GM21447 (cell line): ENCODE measurements around the gene TRAK1.

Source experiments
- ATAC-seq: cut with Tn5 transposase; IDR thresholded peaks from one replicate; pipeline ENCODE4 v1.9.1; 2021; ENCODE audit not compliant: unreplicated experiment

TRAK1 gene

GRCh38 chr3:42228796-42229195 is 137.6 kb downstream of the TRAK1 start:
- no peak for ATAC-seq

DNA sequence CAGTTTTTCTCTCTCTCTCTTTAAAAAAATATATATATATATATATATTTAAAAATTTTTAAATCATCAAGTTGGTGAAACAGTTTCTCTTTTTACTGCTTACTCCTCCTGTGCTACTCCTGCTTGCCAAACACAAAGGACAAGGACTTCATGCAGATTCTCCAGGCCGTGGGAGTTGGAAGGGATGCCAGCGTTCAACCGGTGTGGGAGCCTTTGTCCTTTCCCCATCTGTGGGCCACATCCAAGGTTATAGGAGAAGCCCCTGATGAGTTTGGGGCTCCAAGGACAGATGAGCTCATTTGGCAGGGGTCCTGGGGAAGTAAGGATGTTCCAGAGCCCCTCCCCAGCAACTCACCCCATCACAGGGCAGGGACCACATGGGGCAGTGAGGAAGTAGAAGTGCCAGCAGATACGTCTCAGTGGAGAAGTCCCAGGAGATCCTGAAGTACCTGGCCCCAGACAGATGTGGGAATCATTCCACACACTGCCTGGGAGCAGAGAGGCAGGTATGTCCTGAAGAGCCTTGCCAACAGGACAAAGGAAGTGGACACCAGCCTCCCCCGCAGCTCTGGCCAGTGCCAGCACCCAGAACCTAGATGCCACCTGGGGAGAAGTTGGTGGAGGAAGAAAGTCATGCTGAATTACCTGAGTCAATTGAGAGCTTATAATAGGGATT is 138.2 kb downstream of the TRAK1 start:
- no peak for ATAC-seq

DNA sequence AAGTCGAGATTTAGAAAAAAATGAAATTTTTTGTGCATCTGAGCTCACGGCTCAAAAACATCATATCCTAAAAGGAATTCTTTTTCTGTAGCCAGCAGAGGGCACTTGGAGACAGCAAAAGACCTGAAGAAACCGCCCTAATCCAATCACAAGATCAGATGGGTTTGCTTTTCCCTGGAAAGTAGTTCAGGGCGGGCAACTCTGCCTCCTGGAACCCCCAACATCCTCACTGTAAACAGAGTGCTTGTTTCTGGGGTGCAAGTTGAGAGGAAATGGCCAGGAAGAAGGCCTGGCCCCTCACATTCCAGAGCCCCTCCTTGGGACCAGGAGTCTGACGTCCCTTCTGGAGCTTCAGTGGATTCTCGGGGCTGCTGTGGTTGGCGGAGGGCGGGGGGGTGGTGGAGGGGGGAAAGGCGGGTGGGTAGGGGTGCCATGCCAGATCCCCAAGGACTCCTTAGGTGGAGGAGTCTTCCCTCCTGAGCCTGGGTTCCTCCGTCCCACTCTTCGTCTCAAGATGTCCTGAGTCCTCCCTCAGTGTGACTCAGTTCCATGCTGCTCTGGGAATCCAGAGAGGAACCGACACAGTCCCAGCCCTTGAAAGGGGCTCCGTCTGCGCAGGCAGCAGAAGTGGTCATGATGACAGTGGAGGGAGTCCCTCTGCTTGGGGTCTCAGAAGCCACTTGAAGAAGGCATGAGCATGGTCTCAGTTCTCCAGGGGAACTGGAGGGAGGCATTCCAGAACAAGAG is 139.0 kb downstream of the TRAK1 start:
- no peak for ATAC-seq

GRCh38 chr3:42230860-42231259 is 139.7 kb downstream of the TRAK1 start:
- no peak for ATAC-seq

DNA sequence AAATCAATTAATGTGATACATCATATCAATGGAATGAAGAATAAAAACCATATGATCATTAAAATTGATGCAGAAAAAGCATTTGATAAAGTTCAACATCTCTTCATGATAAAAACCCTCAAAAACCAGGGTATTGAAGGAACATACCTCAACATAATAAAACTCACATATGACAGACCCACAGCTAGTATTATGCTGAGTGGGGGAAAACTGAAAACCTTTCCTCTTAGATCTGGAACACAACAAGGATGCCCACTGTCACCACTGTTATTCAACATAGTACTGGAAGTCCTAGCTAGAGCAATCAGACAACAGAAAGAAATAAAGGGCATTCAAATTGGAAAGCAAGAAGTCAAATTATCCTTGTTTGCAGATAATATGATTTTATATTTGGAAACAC is 144.4 kb downstream of the TRAK1 start:
- no peak for ATAC-seq

GRCh38 chr3:42236611-42237010 is 145.5 kb downstream of the TRAK1 start:
- ATAC-seq, result no peak

- no peak for ATAC-seq
These were observed 154.9 kb downstream of the TRAK1 start for GRCh38 chr3:42246091-42246490.

DNA sequence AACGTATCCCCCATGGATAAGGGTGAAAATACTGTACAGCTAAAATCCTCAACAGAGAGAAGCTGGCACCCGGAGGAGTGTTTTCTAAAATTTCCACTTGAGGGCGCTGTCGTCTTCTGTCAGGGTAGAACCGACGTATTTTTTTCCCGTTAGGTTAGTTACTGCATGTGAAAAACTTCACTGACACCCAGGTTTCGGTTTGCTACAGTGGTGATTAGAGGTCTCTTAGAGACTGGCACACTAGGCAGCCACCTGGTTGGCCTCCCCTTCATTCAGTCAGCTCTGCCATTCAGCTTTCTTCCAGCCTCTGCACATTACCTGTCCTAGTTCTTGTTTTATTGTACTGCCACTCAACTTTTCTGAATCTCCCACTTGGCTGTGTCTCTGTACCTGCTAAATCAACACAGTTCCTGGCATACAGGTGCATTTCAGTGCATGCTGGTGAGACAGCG is 156.4 kb downstream of the TRAK1 start:
- ATAC-seq, result peak; percentile 73

GRCh38 chr3:42250761-42251160 is 159.6 kb downstream of the TRAK1 start:
- ATAC-seq, result no peak

GRCh38 chr3:42254566-42254965 is 163.4 kb downstream of the TRAK1 start:
- ATAC-seq, result no peak

DNA sequence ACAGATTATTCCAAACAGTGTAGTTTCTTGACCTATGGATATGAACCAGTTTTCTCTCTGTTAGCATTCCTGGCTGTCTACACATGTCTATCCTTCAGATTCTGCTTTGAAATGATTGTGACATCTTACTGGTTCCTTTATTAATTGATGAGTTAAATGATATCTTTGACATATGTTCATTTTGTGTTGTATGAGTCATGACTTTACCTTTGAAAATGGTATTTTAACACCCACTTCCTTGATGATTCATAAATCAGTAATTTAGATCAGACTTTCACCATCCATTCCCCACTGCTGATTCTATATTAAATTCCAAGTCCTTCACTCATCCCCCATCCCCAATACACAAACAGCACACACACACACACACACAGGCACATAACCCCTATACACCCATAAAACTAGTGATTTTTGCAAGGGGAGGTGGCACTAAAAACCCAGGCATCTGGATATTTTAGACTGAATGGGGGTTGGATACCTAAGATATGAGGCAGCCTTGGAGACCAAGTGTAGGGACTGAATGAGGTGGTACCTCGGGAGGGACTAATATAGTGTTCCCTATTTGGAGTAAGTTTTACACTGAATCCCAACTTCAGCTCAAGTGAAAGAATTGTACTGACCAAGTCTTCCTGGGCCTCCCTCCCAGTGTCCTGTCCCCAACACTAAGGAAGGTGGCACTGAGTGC is 165.1 kb downstream of the TRAK1 start:
- ATAC-seq, result no peak

GRCh38 chr3:42257007-42257406 is 165.8 kb downstream of the TRAK1 start:
- no peak for ATAC-seq

DNA sequence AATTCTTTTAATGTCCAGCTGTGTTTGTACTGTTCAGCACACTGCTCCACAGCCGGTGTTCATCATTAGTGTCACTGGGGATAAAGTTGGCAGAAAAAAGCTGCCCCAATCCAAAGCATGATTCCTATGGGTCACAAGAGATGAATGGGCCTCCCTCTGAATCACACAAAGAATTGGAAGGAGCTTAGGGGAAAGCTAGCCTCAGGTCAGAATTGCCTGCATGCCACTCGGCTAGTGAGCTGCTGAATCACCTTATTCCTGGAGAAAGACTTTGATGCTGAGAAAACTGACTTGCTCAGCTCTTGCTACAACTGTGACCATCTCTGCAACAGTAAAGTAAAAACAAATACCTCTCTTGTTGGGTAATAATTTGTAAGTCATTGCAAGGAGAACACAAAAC is 171.4 kb downstream of the TRAK1 start:
- ATAC-seq, result no peak

GRCh38 chr3:42263354-42264346 is 172.5 kb downstream of the TRAK1 start:
- no peak for ATAC-seq

DNA sequence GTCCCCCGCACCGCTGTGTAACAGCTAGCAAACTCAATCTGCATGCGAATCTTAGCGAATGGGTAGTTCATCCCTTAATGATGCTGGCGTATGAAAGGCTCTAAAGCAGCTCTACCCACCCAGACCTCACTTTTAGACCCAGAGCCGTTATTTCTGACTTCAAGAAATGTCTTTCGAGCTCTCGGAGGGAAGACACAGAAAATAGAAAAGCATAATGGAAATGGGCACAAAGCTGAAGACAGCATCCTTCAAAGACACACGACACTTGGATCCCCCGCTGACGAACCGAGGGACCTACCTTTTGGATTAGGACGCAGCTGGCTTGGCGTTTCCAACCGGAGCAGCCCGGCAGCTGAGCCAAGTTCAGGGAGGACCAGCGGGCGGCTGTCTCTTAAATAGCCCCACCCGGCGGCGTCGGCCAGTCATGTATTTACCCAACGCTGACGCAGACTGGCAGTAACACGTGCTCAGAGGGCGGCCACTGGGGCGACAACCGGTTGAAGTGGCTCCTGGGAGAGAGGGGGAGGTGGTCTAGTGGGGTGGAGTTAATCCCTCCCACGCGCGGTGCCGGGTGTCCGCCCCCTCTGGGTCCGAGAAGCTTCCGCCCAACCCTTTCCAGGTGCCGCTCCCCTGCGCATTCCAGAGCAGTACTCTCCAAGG is 173.4 kb downstream of the TRAK1 start:
- ATAC-seq, result no peak

GRCh38 chr3:42265059-42265991 is 174.2 kb downstream of the TRAK1 start:
- no peak for ATAC-seq

DNA sequence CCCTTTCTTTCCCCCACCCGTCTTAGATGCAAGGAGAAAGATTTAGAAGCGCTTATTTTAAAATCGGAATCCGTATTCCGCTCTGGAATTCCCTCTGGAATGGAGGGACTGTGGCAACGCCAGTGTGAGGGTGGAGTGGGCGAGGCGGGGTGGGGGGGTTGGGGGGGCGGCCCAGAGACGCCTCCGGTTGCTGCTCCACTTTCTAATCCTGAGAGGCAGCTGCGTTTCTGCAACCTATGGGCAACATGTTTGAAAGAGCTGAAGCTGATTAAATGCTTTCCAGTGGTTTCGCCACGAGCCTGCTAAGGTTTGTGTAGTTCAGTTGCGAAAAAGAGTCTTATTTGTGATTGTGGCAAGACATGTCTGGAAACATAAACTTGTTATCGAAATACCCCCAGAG is 174.9 kb downstream of the TRAK1 start, which contains the start of gene CCK:
Gene CCK, minus strand, starts transcription at position 101 of the 400 bp plus-strand sequence. CDS start 2,555 bp downstream, outside the sequence.
- ATAC-seq, result no peak

DNA sequence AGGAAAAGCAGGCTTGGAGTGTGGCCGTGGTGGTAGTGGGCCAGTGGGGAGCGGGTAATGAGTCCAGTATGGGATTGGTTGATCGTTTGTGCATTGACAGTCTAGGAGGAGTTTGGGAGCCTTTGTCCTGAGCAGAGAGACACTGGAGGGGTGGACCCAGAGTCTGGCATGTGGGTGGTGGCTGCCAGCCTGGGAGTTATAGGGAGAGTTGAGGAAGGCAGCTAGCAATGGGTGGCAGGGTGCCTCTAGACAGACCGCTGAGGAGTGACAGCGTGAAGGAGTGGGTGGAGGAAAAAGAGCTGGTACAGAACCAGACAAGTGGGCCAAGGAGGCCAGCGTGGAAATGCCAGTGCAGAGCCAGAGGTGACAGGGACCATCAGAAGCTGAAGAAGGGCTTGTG is 176.7 kb downstream of the TRAK1 start:
- no peak for ATAC-seq

GRCh38 chr3:42269647-42270046 is 178.5 kb downstream of the TRAK1 start:
- no peak for ATAC-seq
